Mucosa of descending colon (tissue), 3 donors: ENCODE data around the gene ESPN. TPM values are rescaled to one million over a fixed set of nuclear protein-coding genes. Genes with fewer than 3 reads are reported as not detected.

Experiments
- ATAC-seq: fragments of 200-7000 bp; cut with Tn5 transposase; one replicate; pipeline ENCODE4 v1.9.1; 2020; ENCODE audit warnings: mild to moderate bottlenecking, moderate library complexity
- DNase-seq, 3 donors: peaks; one replicate each; pipeline ENCODE4 v3.0.0-alpha.2; 2020
- H3K36me3 ChIP-seq: fragments of 200-600 bp; one replicate; pipeline ENCODE4 v1.8.0; 2021; ENCODE audit warnings: low read depth, mild to moderate bottlenecking
- H3K4me1 ChIP-seq: fragments of 200-600 bp; one replicate; pipeline ENCODE4 v1.8.0; 2021; ENCODE audit warnings: low read depth, mild to moderate bottlenecking
- H3K4me3 ChIP-seq: fragments of 200-600 bp; one replicate; pipeline ENCODE4 v1.8.0; 2021; ENCODE audit warnings: mild to moderate bottlenecking
- H3K9me3 ChIP-seq: fragments of 200-600 bp; one replicate; pipeline ENCODE4 v1.8.0; 2021; ENCODE audit warnings: mild to moderate bottlenecking
- CTCF ChIP-seq: fragments of 200-600 bp; IDR thresholded peaks from one replicate; pipeline ENCODE4 v1.8.0; 2022; ENCODE audit warnings: antibody characterized with exemption, mild to moderate bottlenecking
- intact Hi-C, 2 donors: fragments of 100-400 bp; cut with DNase I in 1 of 2; cut with micrococcal nuclease in 1 of 2; formaldehyde crosslinking; loops; one replicate each; pipeline versions ENCODE4 v1.11.0 to v1.11.1; 2022; cut with DNase I, micrococcal nuclease
- total RNA-seq, 3 donors: library from RNA; stranded (reverse); fragmentation: NEBNext Ultra II Directional in 2 of 3; extraction: Animal tissue kit (Norgen Biotek cat#: 25700) in 2 of 3; gene quantifications; one replicate each; pipeline versions ENCODE4 v1.2.1 to v1.2.4, GENCODE V29; 2021 to 2023
- donor health status: DM: no; HTN: no; CAD: no; lungs with moderate emphysema.
- donor health status: DM: no; HTN: no; CAD: no.
- donor health status: DM: no; HTN: yes; CAD: no.

ESPN gene
- total RNA-seq, 3 donors from 2014 or later, result 65.7 to 137 (median 124) TPM

- Histone ChIP-seq H3K4me1 (peaks cover 19% of the 10 kb centered on the region), H3K9me3 (no peaks in the 10 kb centered on the region), H3K36me3 (no peaks in the 10 kb centered on the region), H3K4me3 (no peak overlapping the region)
- ATAC-seq, result no peak
- no peak for TF ChIP-seq CTCF
- DNase-seq, result no peak
- intact Hi-C loops, result no loop called here
These were observed 71.2 kb downstream of the ESPN start for GRCh38 chr1:6495540-6496364.

- Histone ChIP-seq H3K4me1 (peaks cover 17% of the 10 kb centered on the region), H3K36me3 (no peaks in the 10 kb centered on the region), H3K4me3 (no peak overlapping the region), H3K9me3 (no peaks in the 10 kb centered on the region)
- no peak for DNase-seq
- intact Hi-C loops, result no loop called here
- no peak for TF ChIP-seq CTCF
- no peak for ATAC-seq
These were observed 71.8 kb downstream of the ESPN start for GRCh38 chr1:6496365-6496721.

GRCh38 chr1:6496890-6497214, 72.3 kb downstream of the ESPN start:
- intact Hi-C loops, result no loop called here
- no peaks in the 10 kb centered on the region for H3K36me3 ChIP-seq
- no peak overlapping the region for H3K4me3 ChIP-seq
- DNase-seq (no peak), ATAC-seq (no peak)
- no peak for TF ChIP-seq CTCF
- H3K9me3 ChIP-seq, result no peaks in the 10 kb centered on the region
- H3K4me1 ChIP-seq, result peaks cover 15% of the 10 kb centered on the region

GRCh38 chr1:6497215-6497866, 72.8 kb downstream of the ESPN start:
- TF ChIP-seq CTCF, result no peak
- peak; percentile 62 for ATAC-seq
- Histone ChIP-seq H3K4me3 (no peak overlapping the region), H3K4me1 (peaks cover 20% of the 10 kb centered on the region), H3K9me3 (no peaks in the 10 kb centered on the region), H3K36me3 (no peaks in the 10 kb centered on the region)
- peak in 2 of 3 donors; percentile 36 to 58 for DNase-seq
- intact Hi-C loops, result no loop called here

- Histone ChIP-seq H3K4me1 (peaks cover 21% of the 10 kb centered on the region), H3K4me3 (no peak overlapping the region), H3K36me3 (no peaks in the 10 kb centered on the region), H3K9me3 (no peaks in the 10 kb centered on the region)
- intact Hi-C loops, result no loop called here
- no peak for ATAC-seq
- no peak for TF ChIP-seq CTCF
- DNase-seq, result no peak
These were observed 73.4 kb downstream of the ESPN start for GRCh38 chr1:6497867-6498575.
